ENCODE results near the gene TGFBR3.

Gene TGFBR3

GRCh38 chr1:91727763-91728162 lies 158.2 kb downstream of the TGFBR3 start:
- DNase-seq: no peak

GRCh38 chr1:91725989-91726721 lies 159.8 kb downstream of the TGFBR3 start:
- no peak for DNase-seq

- DNase-seq: no peak
Measured at GRCh38 chr1:91725618-91725988, 160.3 kb downstream of the TGFBR3 start.

GRCh38 chr1:91724644-91725043 lies 161.3 kb downstream of the TGFBR3 start:
- DNase-seq: no peak

- no peak for DNase-seq
Measured at GRCh38 chr1:91724231-91724630, 161.7 kb downstream of the TGFBR3 start.

GRCh38 chr1:91720044-91720443 lies 165.9 kb downstream of the TGFBR3 start:
- DNase-seq: no peak

GRCh38 chr1:91718877-91719276 lies 167.1 kb downstream of the TGFBR3 start:
- no peak for DNase-seq

- no peak for DNase-seq
Measured at GRCh38 chr1:91718368-91718767, 167.6 kb downstream of the TGFBR3 start.

- no peak for DNase-seq
Measured at GRCh38 chr1:91717839-91718238, 168.1 kb downstream of the TGFBR3 start.

GRCh38 chr1:91716339-91716738 lies 169.6 kb downstream of the TGFBR3 start:
- no peak for DNase-seq

GRCh38 chr1:91715416-91716000 lies 170.4 kb downstream of the TGFBR3 start:
- no peak for DNase-seq

GRCh38 chr1:91714867-91715381 lies 171.0 kb downstream of the TGFBR3 start:
- no peak for DNase-seq

- no peak for DNase-seq
Measured at GRCh38 chr1:91712981-91713841, 172.7 kb downstream of the TGFBR3 start.

GRCh38 chr1:91712393-91712792 lies 173.6 kb downstream of the TGFBR3 start:
- no peak for DNase-seq

- DNase-seq: no peak
Measured at GRCh38 chr1:91711504-91712247, 174.3 kb downstream of the TGFBR3 start.

GRCh38 chr1:91710261-91710660 lies 175.7 kb downstream of the TGFBR3 start:
- DNase-seq: no peak

- no peak for DNase-seq
Measured at GRCh38 chr1:91708691-91709090, 177.3 kb downstream of the TGFBR3 start.

- no peak for DNase-seq
Measured at GRCh38 chr1:91707890-91708218, 178.1 kb downstream of the TGFBR3 start.

- DNase-seq: no peak
Measured at GRCh38 chr1:91707114-91707889, 178.6 kb downstream of the TGFBR3 start.

- DNase-seq: no peak
Measured at GRCh38 chr1:91706140-91706957, 179.6 kb downstream of the TGFBR3 start.

GRCh38 chr1:91704746-91705145 lies 181.2 kb downstream of the TGFBR3 start:
- DNase-seq: no peak

All from NCI-H1092 (cell line).